Measurements from ENCODE around the gene CD1E.
"Not testable (repeated sequence)": the region's sequence is repeated elsewhere in the genome, so short reads cannot be mapped to it uniquely, and the experiment has no call there.

Gene CD1E

GRCh38 chr1:158362941-158363340 is 9.2 kb downstream of the CD1E start:
- no peak for FAIRE-seq

GRCh38 chr1:158366783-158367182 is 13.1 kb downstream of the CD1E start:
- no peak for FAIRE-seq

GRCh38 chr1:158371188-158371953 is 17.7 kb downstream of the CD1E start:
- no peak for FAIRE-seq

- FAIRE-seq, result not testable (repeated sequence)
These were observed 20.4 kb downstream of the CD1E start for GRCh38 chr1:158374101-158374500.

GRCh38 chr1:158374860-158375259 is 21.2 kb downstream of the CD1E start:
- FAIRE-seq, result no peak

- FAIRE-seq, result no peak
These were observed 36.6 kb downstream of the CD1E start for GRCh38 chr1:158390331-158390730.

DNA sequence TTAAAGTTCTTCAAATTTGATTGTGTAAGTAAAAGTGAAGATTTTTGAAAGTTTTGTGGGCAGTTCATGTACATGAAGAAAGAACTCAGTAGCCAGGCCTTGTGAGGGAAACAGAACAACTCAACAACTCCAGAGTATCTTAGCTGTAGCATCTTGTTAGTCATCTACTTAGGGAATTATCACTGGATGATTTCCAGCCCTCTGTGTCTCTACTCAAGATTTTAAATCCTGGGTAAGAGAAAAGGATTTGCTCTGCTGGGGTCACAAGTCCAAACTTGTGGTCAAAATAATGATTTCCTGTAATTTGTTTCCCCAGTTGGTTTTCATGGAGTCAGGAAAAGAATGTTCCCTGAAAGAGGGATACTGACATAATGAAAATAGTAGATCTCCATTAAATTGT is 37.4 kb downstream of the CD1E start:
- no peak for FAIRE-seq

GRCh38 chr1:158393476-158393875 is 39.8 kb downstream of the CD1E start:
- no peak for FAIRE-seq

- FAIRE-seq, result no peak
These were observed 43.0 kb downstream of the CD1E start for GRCh38 chr1:158396646-158397045.

DNA sequence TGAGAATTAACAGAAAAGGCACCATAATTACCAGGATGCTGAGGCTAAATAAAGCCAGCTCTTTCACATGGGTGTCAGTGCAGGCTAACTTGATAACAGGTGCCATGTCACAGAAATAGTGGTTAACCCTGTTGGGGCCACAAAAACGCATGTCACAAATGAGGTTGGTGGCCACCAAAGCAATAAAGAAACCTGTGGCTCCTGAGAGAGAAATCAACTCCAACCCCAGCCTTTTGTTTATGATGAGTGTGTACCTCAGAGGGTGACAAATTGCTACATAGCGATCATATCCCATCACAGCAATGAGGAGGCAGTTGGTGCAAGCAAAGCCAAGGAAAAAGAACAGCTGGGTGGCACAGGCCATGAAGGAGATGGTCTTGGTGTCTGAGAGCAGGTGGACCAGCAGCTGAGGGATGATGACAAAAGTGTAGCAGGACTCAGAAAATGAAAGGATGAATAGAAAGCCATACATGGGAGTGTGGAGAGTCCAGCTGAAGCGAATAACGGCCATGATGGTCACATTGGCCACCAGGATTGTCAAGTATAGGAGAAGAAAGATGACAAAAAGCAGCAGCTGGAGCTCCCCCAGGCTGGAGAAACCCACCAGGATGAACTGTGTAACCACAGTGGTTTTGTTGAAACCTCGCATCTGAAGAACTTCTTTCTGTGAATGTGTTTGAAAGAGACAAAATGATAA is 45.3 kb downstream of the CD1E start, which contains the start of gene OR10T2:
TSS of gene OR10T2 (minus strand) at position 649 of the 697 bp plus-strand sequence. CDS start at position 649, 0 bp downstream.
- FAIRE-seq, result no peak

- no peak for FAIRE-seq
These were observed 47.2 kb downstream of the CD1E start for GRCh38 chr1:158400871-158401270.

DNA sequence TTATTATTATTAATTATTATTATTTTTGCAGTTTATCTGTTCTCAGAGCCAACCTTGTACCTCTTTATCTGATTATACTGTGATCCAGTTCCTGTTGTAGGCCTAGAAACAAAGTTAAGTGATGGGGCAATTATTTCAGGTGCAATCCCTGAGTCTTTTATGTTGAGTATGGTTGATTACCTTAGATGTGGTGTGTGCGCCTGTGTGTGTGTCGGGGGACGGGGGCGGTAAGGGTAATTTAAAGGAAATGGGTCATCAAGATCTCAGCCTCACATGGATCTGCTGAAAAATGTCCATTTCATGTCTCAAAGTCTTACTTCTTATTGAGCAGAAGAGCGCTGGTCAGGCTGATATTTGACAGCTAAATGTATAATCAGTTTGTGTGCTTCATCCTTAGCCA is 53.4 kb downstream of the CD1E start:
- FAIRE-seq, result no peak

Data from endometrium (tissue), 2 donors.